ENCODE measurements around the gene ZNF283.

Gene ZNF283

DNA sequence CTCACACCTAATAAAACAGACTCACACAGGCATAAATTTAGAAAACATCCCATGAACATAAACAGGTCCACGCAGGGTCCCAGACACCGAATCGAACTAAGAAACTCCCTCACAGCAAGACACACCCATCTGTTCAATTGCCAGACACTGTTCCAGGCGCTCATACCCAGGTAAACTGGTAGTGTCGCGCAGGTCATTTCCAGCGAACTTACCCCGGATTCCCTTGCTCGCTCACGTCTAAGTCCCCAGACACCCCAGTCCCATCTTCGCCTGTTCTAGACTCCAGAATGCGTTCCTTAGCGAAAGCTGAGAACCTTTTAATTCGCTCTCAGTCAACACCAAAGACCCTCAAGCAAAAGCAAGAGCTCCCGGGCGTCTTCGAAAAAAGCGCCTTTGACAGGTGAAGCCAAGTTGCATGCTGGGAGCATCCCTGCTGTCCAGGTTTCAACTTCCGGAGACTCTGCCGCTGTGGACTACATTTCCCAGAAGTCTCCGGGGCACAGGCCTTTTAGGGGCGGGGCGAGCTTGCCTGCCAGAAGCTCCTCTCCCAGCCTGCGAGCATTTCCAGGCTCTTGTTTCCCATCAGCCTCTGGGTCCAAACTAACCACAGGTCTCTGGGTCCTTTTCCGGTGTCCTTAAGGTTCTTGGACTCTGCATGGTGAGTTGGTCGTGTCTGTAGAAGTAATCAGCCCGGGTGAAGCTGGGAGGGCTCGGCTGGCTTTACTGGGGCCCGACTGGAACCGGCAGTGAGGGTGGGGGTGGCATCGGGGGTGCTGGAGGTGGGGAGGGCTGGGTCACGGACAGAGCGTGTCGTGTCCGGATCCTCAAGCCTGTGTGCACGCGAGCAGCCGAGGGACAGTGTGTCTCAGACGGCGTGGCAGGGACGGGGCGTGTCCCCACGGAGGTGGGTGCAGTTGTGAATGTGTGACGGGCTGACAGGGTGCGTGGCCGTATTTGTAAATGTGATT lies at the start of gene ZNF283:
ZNF283 (plus strand) TSS at position 535 of the 968 bp plus-strand sequence. CDS start 6,184 bp downstream, outside the sequence.
- FAIRE-seq, result peak; percentile 63

DNA sequence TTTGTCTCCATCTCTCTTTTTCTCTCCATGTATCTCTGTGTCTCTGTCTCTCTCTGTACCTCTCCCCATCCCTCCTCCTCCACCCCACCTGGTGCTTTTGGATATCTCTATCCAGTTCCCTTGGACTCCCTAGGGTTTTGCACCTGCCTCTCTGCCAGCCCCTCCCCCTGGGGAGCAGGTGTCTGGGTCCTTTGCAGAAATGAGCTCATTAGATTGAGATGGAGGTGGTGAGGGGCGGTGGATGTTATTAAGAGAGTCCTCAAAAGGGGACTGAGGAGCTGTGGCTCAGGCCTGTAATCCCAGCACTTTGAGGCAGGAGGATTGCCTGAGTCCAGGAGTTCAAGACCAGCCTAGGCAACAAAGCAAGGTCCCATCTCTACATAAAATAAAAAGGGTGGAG lies 48.5 kb upstream of the ZNF283 start:
- no peak for FAIRE-seq

DNA sequence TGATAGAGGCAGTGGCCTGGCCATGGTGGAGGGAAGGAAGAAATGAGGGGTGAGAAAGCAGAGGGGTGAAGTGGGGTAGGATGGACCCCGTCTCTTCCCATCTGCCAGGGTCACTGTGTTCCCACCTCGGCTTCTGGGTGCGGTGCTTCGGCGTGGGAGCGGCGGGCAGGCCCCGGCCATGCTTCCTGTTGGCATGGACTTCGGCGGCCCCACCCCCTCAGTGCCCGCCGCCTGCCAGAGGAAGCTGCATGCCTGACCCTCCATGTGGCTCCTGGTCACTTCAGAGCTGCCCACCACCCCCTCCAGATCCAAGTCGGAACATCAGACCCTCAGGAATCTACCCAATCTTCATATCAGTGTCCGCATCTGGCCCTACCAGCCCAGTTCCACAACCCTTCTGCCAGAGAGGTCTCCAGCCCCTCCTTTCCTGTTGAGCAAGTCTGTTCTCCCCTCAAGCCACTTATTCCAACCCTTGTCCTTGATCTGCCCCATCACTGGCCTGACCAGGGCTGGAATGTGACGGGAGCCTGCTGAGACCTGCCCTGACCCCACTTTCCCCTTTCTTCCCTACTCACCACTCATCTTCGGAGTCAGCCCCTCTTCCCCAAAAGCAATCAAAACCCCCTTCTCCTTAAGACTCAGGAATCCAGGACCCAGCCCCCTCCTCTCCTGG lies 47.8 kb upstream of the ZNF283 start:
- no peak for FAIRE-seq

DNA sequence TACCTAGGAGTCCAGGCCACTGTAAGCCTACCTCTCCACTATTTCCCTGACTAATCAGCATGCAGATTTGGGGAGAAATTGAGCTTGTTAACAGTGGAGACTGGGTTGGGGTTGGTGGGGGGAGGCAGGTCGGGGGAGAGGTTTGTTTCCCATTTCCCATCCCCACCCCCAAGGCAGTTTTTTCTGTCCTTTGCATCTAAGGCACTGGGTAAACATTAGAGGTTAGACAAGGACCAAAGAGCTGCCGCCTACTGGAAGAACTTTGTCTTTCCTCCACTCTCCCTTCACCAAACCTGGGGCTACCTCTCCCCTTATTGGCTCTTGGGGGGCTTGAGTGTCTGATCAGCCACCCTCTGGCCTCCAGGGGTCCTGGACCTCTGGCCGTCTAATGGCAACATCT lies 47.3 kb upstream of the ZNF283 start:
- FAIRE-seq, result no peak

DNA sequence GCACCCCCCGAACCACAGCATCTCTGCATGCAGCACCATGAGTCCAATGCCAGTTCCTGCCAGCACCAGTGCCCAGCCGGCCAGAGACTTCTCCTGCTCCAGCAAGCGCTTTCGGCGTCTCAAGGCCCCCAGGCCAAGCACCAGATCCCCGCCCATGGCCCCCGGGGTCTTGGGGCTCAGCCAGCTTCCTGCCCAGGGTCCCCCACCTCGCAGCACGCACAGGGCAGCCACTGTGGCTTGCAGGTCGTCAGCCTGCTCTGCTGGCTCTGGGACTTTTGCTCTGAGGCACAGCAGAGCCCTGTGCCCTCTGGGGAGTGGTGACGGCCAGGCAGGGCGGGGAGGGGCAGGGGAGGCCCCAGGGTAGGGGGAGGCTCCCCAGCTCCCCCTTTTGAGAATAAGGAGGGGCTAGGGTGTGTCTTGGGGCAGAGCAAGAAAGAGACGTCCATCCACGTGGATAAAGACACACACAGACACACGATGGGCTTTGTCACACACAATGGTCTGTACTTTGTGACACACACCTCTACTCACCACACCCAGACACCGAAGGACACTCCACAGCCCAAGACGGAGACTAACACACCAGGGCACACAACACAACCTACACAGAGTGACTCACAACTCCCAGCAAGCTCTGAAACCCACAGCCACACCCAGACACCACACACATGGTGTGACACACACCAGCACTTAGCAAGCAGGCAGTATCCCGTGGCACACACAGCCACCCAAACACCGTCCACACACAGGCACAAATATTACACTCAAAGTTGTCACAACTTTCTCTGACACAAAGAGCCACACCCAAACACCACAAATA lies 46.2 kb upstream of the ZNF283 start, which contains the start of gene KCNN4:
KCNN4 (minus strand) TSS at position 268 of the 820 bp plus-strand sequence; CDS start at position 156, 112 bp downstream.
- FAIRE-seq, result no peak

DNA sequence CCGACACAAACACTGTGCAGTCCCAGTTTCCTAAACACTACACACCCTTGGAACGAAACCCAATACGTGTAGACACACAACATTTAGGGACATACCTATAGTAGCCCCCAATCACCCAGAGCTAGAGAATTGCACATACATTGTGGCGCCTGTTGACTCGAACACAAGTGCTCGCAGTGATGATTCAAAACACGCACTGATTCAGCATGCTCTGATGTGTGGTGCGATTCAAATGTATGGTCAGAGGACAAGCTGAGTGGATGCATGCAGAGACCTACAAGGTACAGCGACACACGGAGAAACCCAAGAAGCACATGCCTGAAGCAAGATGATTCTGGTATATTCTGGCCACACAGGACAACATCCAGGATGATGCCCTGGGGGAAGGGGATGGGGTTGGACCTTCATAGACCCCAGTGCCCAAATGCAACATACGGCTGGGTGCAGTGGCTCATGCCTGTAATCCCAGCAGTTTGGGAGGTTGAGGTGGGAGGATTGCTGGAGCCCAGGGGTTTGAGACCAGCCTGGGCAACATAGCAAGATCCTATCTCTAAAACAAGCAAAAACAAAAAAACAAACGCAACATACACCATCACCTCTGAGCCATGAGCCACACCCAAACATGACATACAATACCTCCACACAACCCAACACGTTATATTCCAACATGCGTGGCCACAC lies 45.4 kb upstream of the ZNF283 start:
- FAIRE-seq, result no peak

DNA sequence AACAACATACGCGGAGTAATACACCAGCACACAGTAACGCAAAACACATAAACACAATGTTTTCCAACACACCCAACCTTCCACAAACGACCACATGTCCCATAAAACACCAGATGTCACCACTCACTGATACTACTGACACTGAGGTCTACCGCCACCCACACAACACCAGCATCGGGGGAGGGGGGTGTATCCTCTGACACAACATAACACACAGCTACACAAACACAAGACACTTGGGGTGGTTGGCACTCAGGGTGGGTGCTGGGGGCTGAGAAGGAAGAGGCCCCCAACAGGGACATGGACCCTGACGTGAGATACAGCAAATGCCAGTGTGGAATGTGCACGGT lies 44.8 kb upstream of the ZNF283 start:
- FAIRE-seq, result no peak

DNA sequence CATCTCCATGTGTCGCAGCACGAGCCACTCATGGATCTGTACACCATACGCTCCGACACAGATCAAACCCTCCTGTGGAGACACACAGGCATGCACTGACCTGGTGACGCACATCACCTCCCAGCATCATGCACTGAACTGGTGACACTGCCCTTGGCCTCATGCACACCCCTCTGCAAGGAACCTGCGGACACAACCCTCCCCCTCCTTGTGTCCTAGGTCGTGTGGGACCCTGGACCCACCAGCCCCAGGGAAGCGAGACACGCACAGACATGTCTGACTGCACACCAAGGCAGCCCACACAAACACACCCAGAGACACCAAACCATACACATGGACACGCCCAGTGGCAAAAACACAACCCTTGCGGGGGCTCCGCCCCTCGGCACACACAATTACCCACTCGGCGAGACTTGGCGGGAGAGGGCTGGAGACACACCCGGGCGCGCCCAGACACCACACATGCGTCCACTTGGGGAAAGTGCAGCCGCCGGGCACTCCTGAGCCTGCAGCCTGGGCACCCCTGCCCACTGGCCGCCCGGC lies 44.4 kb upstream of the ZNF283 start:
- FAIRE-seq, result no peak

DNA sequence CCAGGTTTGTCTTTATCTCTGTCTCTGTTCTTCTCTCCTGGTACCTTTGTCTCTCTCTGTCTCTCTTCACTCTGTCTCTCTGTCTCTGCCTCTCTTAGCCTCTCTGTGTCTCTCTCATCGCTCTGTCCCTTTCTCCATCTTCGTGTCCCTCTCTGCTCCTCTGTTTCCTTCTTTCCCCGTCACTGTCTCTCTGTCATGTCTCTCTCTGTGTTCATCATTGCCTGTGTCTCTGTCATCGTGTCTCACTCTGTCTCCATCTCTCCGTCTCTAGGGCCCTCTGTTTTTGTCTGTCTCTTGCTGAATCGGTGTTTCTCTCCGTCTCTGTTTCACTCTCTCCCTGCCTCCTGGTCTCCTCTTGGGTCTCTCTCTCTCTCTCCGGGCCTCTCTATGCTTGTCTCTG lies 43.5 kb upstream of the ZNF283 start:
- FAIRE-seq, result no peak

DNA sequence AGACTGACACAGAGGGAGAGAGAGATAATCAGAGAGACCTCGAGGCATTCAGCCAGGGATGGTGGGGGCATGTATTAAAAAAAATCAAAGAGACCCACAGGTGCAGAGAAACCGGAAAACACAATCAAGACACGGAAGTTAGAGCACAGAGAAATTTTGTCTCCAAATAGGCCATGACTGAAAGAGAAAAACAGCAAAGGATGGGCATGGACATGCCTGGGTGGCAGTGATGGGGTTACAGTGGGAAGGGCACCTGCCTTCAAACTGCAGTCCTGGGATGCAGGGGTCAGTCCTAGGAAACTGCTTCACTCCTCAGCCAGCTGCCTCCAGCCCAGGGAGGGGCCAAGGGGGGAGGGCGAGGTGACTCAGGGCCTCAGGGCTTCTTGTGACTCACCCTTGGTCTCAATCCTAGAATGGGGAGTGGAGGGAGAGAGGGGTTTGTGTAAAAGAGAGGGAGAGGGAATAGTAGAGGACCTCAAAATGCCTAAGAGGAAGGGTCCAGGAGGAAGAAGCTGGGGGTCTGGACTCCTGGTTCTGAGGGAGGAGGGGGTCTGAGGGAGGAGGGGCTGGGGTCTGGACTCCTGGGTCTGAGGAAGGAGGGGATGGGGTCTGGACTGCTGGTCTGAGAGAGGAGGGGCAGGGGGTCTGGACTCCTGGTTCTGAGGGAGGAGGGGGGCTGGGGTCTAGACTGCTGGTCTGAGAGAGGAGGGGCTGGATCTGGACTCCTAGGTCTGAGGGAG lies 42.7 kb upstream of the ZNF283 start:
- FAIRE-seq, result no peak

DNA sequence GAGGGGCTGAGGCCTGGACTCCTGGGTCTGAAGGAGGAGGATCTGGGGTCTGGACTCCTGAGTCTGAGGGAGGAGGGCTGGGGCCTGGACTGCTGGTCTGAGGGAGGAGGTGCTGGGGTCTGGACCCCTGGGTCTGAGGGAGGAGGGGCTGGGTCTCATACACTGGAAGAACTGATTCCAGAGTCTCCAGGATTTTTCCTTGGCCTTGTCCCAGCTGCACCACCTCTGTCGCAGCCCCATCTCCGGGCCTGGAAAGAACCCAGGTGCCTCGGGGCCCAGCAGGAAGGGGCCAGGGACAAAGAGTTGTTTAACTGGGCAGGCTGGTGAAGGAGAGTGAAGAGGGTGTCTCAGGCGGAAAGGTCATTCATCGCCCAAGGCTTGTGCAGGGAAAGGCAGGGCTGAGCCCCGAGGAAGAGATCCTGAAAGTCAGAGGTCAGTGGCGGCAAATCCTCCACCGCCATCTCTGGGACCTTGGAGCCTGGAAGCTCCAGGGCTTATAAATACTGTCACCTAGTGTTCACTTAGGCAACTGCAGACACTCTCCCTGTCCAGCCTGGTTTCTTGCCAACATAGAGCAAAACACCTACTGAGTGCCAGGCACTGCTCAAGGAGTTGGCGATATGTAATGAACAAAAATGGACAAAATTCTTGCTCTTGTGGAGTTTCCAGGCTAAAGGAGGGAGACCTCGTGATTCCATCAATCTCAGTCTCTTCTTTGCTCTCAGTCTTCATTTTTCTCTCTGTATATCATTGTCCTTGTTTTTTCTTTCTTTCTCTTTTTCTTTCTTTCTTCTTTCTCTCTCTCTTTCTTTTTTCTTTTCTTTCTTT lies 41.9 kb upstream of the ZNF283 start:
- FAIRE-seq, result no peak

DNA sequence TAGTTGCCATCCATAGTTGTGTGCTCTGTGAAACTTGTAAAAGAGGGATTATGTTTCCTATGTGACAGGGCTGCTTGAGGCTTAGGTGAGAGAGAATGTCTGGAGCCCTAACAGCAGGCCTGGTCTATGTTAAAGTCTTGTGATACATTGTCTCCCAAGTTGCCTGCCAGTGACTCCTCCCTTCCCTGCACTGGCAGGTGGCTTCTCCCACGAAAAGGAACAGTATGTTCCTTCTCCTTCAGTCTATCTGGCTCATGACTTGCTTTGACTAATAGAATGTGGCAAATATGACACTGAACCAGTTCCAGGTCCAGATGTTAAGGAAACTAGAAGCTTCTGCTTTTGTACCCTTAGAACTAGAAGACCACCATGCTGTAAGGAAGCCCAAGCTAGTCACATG lies 40.5 kb upstream of the ZNF283 start:
- FAIRE-seq, result no peak

DNA sequence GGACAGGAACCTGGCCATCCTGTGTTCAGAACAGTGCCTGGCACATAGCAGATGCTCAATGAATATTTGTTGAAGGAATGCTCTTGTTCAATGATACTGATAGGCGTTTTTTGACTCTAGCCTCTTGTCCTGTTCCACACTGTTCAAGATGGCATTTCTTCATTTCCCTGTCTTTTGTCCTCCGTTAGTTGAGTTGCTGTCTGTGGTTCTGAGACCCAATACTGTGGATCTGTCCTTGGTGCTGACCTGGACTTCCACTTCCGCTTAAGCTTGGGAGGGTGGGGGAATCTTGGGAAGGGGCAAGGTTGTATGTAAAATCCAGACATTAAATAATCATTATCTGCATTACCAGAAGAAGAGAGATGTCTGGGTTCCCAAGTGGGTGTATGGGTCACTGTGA lies 38.1 kb upstream of the ZNF283 start:
- FAIRE-seq, result no peak

DNA sequence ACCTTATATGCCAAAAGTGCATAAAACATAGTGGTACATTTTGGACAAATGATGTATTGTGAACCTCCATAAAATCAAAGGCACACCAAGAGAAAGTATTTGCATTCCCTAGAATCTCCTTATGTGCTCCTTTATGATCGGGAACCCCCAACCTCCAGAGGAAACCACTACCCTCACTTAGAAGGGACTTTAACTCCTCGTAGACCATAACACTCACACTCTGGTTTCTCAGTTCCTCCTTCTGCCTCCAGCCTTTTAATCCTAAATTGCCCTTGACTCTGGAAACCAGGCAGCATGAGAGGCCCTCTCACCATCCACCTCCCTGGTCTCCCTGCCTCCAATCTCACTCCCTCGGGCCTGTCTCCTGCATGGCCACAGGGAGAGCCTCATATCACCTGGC lies 36.5 kb upstream of the ZNF283 start:
- FAIRE-seq, result no peak

DNA sequence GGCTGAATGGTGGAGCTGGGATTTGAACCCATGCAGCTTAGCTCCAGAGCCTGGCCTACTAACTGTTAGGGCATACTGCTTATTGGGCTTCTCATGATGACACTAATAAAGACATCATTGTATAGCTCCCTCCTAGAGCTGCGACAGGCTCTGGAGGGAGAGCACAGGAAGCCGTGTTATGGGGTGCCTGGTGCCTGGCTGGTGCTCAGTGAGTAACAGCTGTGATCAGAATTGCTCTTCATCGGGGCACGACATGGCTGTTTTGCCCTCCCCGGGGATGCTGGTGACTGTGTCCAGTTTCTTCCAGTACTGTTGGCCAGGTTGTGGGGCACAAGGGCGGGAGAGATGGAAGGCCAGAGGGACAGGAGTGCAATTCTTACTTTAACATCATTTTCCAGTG lies 30.0 kb upstream of the ZNF283 start:
- FAIRE-seq, result no peak

DNA sequence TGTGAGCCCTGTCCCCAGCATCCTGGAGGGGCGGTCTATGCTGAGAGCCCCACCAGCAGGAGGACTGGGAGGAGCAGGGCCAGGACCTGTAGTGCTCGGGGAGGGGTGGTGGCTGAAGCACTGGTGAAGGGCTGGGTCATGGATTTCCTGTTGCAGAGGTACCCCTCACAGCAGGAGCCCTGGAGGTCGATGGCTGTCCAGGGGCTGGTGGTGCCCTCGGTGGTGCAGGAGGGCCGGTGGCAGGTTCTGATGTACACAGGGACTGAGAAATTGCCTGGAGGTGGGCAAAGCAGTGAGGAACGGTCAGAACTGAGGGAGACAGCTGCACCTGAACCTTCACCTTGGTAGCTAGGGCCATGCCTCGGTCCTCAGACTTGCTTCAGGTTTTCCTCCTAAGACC lies 29.6 kb upstream of the ZNF283 start:
- no peak for FAIRE-seq

DNA sequence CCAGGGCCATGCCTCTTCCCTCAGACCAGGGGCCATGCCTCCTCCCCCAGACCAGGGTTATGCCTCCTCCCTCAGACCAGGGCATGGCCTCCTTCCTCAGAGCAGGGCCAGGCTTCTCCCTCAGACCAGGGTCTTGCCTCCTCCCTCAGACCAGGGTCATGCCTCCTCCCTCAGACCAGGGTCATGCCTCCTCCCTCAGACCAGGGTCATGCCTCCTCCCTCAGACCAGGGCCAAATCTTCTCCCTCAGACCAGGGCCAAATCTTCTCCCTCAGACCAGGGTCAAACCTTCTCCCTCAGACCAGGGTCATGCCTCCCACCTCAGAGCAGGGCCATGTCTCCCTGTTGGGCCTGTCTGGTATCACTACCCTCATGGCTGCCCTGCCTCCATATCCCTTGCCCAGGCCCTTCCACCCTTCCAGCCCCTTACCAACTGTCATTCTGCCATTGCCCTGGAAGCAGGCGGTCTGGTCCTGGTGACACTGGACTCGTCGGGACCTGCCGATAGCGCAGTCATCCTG lies 29.0 kb upstream of the ZNF283 start:
- FAIRE-seq, result no peak

DNA sequence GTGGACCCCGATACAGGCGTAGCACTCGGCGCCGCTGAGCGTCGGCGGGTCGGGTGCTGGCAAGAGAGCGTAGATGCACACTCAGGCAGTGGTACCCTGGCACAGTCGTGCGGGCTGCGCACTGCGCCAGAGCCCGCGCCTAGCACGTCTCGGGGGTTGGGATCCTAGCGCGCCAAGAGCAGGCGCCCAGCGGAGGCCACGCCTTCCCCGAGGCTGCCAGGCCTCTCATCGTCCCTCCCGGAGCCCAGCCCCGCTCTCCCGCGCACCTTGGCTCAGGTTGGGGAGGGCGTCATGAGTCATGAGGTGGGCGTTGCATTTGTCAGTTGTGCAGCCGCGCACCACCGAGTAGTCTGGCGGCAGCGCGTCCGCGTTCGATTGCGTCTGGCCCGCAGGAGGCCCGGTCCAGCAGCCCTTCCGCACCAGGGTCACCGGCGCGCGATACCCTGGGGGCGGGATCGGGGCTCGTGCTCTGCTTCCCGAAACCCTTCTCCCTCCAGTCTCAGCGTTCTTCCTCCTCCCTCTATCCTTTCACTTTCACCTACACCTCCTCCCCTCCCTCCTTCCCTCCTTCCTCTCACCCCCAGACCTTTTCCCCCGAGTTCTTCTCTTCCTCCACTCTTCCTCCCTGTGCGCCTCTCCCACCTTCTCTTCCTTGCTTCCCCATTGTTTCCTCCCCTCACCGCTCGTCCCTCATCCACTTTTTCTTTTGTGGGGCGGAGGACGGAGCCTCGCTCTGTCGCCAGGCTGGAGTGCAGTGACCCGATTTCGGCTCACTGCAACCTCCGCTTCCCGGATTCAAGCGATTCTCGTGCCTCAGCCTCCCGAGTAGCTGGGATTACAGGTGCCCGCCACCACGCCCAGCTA lies 28.3 kb upstream of the ZNF283 start:
- no peak for FAIRE-seq

DNA sequence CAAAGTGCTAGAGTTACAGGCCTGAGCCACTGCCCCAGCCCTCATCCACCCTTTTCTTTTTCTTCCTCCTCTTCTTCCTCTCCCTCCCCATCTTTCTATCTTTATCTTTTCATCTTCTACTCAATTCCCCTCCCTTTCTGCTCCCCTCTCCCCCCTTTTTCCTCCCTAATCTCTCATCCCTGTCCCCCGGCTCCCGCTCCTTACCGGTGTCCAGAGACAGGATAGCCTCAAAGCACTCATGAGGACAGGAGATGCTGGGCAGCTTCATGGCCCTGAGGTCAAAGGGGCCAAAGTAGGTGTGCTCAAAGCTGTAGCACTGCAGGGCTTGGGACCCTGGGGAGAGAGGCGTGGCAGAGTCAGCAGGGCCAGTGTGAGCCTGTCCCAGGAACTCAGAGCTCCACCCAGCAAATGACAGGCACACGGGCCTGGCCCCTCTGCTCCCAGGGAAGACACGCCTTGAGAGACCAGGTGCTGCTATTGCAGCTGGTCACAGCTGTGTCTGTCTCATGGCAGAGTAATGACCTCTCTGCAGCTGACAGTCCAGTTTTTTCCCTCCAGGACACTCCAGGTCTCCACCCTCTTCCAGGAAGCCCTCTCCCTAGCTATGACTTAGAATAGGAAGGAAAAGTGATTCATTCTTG lies 27.5 kb upstream of the ZNF283 start:
- no peak for FAIRE-seq

All from endometrium (tissue), 2 donors.